ENCODE data around the gene AUTS2.
"Not testable (repeated sequence)": the region's sequence is repeated elsewhere in the genome, so short reads cannot be mapped to it uniquely, and the experiment has no call there.

AUTS2 gene

DNA sequence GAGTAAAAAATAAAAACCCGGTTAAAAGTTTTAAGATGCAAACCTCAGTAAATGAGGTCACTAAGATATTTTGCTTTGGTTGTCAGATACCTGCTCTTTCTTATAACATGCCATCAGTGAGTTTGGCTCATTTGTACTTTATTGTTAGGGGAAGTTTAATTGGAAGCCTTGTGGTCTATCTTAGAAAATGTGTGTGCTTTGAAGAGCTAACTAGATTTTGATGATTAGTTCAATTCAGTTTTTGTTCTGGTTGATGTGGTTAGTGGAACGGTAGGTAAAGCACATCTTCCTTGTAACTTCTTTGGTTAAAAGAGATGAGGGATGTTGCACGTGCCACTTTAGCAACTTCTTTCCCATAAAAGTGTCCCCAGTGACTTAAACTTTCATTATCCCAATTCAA is 1180.3 kb downstream of the AUTS2 start:
- no peak for DNase-seq

DNA sequence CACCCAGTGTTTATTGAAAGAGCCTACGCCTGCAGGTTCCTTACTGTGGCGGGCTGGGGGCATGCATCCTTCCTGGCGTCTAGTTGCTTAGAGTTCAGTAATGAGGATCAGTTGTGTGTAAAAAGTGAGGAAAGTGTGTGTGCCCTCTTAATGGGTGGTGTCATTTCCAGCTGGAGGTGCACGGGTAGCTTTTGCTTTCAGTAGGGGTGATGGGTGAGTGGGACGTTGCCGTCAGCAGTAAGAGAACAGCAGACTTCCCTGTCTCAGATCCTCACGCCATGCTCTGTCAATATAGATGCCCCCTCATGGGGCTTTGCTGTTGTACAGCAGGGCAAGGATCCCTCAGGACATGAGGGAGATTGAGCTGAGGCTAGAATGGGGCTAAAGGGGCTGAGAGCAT is 1181.0 kb downstream of the AUTS2 start:
- no peak for DNase-seq

DNA sequence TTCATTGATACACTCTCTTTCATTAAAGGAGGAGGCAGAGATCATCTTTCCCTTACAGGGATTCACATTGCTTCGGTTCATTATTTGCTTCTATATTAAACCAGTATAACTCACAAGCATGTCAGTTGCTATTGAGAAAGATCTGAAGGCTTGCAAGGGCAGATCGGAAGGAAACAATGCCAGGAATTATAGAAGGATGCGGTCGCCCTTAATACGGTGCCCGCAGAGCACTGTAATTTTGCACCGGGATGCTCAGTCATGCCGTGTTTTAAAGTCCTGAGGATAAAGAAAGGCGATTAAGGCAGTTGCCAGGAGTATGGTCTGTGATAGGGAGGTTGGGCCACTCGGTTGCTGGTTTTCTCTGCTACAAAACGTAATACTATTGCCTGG is 1183.6 kb downstream of the AUTS2 start:
- DNase-seq = no peak

DNA sequence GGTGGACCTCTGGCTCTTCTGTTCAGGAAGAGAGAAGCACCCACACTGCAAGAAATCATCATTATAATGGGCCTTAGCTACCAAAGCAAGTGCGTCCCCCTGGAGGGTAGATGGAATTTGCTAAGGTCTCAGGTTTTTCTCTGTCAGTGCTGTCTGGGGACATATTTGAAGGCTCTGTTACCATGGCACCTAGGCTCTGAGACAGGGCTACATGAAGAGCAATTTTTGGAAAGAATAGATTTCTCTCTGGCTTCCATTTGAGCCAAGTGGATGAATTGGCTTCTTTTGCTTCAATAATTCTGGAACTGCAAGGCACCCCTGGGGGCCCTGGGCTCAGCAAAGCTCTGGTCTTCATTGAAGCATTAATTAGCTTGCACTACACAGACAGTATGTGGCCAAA is 1184.5 kb downstream of the AUTS2 start:
- no peak for DNase-seq

DNA sequence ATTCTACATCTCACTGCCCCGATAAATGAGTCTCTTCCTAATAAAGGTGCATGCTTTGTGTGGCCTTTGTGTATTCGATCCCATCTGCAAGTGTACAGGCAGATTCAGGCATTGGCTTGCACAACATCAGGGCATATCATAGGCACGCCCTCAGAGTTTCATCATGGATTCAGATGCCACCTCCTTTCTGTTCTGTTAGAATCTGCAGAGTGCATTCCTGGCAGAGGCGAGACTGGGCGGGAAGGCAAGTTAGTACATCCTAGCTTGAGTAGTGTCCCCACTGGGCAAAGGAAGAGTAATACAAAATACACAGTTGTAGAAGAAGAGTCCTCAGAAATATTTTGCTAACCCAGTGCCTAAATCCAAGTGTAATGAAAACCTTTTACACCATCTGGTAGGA is 1187.2 kb downstream of the AUTS2 start:
- no peak for DNase-seq

DNA sequence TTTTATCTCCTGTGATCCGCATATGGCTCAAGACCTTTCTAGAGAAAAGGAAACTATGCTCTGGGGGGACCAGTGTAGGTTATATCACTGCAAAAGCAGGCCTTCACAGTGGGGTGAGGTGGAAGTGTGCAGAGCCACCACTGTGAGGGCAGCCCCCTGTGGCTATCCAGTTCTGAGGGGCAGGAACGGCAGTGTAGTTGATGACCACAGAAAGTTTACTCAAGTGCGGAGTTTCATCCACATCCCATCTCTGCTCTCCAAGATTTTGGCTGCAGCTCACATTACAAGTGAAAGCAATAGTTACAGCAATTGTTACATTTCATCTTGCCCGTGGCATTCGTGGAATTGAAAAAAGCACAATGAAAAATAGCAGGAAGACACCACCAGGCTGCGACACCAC is 1187.8 kb downstream of the AUTS2 start:
- no peak for DNase-seq

DNA sequence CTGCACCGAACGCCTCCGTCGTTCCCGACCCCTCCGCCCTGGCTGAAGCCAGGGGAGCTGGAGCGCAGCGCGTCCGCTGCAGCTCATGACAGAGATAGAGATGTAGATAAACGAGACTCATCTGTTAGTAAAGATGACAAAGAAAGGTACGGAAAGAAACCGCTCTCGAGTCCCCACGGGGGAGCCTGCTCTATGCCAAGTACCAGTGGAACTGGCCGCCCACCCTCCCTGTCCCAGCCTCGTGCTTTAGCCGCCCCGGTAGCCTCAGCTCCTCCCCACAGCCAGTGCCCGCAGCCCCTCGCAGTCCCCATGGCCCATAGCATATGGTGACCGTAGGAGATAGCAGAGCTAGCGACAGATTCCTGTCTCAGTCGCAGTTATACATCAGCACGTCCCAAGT is 1189.0 kb downstream of the AUTS2 start:
- DNase-seq = no peak

DNA sequence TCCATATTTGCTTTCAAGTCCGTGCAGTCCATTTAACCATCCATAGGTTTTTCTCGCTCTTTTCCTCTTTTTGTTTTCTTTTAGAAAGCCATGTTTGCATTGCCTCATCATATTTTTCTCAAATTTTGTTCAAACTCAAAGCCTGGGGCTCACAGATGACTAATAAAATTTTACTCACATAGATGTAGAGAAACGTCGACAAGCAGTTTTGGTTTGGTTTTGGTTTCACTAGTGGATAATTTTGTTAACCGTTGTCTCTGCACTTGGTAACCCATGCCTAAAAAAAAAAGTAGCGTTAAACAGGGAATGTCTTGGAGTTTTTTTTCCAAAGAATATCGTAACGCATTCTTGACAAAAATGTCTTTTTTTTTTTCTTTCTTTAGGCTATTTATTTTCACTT is 1189.5 kb downstream of the AUTS2 start:
- no peak for DNase-seq

DNA sequence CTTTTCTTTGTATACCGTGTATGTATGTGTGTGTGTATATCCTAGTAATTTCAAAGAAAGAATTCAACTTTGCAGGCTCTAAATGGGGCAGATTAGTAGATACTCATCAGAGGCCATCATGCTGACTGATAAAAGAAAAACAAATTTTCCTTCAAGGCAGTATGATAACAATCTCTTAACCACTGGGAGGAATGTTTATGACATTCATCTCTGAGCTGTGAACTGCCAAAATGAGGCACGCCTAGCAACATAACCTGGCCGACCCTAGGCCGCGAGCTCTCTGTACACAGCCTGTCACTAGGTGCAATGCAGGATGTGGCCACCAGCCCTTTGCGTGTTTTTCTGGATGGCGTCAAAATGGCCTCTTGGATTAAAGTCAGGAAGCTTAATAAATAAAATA is 1190.0 kb downstream of the AUTS2 start:
- no peak for DNase-seq

DNA sequence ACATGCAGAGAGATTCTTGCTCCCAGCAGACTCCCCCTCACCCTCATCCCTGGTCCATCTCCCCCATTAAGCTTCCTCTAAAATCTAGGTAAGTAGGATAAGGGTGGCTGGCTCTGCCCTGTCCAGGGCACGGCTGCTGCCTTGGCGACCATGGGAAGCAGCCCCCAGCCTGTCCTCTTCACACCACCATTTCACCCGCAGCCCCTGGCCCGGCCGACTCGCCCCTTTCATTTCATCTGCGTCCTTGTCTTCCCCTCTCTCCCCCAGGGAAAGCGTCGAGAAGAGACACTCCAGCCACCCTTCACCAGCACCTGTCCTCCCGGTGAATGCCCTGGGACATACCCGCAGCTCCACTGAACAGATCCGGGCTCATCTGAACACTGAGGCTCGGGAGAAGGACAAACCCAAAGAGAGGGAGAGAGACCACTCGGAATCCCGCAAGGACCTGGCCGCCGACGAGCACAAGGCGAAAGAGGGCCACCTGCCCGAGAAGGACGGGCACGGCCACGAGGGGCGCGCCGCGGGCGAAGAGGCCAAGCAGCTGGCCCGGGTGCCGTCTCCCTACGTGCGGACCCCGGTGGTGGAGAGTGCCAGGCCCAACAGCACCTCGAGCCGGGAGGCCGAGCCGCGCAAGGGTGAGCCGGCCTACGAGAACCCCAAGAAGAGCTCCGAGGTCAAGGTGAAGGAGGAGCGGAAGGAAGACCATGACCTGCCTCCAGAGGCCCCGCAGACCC is 1191.4 kb downstream of the AUTS2 start:
- no peak for DNase-seq

DNA sequence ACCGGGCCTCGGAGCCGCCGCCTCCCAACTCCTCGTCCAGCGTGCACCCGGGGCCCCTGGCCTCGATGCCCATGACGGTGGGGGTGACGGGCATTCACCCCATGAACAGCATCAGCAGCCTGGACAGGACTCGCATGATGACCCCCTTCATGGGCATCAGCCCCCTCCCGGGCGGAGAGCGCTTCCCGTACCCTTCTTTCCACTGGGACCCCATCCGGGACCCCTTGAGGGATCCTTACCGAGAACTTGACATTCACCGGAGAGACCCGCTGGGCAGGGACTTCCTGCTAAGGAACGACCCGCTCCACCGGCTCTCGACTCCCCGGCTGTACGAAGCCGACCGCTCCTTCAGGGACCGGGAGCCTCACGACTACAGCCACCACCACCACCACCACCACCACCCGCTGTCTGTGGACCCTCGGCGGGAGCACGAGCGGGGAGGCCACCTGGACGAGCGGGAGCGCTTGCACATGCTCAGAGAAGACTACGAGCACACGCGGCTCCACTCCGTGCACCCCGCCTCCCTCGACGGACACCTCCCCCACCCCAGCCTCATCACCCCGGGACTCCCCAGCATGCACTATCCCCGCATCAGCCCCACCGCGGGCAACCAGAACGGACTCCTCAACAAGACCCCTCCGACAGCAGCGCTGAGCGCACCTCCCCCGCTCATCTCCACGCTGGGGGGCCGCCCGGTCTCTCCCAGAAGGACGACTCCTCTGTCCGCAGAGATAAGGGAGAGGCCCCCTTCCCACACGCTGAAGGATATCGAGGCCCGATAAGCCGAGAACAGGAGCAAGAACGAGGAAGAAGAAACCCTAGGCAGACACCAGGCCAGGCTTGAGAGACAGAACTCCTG is 1192.2 kb downstream of the AUTS2 start:
- no peak for DNase-seq

DNA sequence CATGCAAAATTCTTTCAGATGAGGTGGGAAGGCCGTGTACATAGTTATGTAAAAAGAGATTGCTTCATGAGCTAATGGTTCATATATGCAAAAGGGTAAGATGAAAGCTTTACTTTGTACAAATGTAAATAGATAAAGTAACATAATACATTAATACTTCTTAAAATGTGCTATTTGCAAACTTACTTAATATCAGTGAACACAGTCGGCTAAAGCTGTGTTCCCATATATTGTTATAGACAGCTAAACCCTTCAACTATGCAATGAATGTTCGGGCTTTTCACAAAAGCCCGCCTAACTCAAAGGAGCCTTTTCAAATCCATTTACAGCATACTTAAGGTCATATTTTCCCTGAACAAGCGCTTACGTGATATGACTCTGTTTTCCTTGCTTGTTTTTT is 1193.1 kb downstream of the AUTS2 start:
- no peak for DNase-seq

DNA sequence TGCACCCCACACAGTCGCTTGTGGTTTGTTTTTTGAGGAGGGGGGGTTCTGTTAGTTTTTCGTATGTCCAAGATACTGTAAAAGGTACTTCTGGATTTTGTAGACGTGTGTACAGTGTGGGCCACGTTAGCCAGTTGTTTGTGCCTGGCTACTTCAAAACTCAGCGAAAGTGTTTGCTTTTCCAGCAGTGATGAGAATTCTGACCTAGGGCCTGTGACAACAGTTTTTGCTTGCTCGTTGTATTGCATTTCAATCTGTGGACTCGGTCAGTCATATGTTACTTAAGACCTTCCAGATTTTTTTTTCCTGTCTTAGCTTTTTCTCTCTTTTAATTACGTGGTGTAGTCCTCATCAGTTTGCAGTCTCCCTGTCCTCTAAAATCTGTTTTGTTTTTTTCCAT is 1194.8 kb downstream of the AUTS2 start:
- no peak for DNase-seq

DNA sequence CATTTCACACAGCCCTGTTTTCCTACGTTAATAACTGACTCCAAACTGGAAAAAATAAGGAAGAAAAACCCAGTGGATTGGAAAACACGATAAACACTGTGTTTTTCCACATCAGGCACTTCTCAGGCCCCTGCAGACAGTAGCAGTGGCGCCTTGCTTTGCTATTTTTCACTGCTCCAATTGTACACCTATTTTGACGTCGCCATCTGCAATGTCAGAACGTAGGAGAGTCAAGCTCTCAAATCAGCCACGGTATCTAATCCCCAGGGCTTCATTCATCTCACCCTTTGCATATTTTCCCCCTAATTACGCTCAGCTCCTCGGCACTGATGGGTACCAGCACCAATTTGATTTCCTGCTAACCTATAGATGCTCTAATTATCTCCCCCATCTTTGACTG is 1195.5 kb downstream of the AUTS2 start:
- DNase-seq = no peak

DNA sequence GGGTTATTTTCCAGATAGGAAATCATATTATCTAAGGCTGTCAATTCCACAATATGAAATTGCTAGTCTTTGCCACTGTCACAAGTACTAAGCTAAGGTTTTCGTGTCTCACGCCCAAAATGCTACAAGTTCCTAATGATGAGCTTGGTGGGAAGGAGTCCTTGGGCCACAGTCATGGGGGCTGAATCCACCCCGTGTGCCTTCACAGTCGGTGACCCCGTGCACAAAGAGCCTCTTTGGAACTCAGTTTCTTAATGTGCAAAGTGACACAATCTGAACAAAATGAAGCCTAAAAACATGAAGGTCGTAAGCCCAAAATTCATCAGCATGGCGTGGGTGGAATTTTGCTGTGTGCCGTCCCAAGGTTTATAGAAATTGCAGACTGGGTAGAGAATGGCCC is 1196.7 kb downstream of the AUTS2 start:
- no peak for DNase-seq

DNA sequence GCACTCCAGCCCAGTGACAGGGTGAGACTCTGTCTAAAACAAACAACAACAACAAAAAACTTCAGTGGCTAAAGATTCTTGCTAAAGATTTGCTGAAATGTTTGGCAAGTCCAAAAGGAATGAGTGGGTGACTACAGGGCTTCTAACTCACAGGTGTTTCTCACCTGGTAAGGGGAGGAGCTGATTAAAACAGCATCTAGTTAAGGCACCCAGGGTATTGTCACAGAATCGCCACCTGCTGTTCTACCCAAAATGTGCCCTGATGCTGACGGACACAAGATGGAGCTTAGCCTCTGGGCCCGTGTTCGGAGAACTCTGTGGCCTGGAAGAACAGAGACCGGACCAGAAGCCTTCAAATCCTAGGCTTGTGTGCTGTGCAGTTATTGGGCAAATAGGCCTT is 1197.7 kb downstream of the AUTS2 start:
- DNase-seq = no peak

DNA sequence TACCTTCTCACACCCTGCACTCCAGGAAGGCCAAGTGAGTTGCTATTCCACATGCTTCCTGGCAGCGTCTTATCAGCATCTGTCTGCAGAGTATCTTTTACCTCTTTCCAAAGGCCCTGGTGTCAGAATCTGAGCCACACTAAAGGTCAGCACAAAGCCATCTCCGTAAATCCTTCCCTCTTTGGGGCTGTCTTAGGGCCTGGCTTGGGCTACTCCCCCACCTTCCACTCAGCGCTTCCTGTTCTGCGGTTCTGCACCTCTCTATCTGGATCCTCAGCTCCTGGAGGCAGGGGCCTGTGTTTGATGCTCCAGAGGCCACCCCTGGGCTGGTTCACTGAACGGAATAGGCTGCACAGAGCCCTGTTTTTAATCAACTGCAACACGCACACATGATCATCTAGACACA is 1198.8 kb downstream of the AUTS2 start:
- no peak for DNase-seq

DNA sequence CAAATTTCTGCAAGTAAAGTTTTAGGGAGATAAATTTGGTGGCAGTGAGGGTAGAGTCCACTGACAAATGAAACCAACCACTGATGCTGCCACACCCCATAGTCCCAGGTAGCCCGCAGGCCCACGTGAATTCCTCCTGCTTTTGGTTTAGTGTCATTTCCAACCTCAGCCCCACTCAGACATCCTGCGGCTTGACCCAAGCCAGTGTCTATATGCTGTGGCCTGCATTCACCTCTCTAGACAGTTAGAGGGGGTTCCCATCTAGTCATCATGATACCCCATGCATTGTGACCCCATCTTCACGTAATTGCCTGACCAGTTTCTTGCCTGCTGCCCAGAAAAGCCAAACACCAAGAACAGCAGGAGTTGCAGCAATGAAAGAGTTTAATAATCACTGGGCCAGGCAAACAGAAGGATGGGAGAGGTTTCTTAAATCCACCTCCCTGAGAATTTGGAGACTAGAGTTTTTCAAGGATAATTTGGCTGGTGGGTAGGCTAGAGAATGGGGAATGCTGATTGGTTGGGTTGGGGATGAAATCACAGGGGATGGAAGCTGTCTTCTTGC is 1201.6 kb downstream of the AUTS2 start:
- DNase-seq = no peak

DNA sequence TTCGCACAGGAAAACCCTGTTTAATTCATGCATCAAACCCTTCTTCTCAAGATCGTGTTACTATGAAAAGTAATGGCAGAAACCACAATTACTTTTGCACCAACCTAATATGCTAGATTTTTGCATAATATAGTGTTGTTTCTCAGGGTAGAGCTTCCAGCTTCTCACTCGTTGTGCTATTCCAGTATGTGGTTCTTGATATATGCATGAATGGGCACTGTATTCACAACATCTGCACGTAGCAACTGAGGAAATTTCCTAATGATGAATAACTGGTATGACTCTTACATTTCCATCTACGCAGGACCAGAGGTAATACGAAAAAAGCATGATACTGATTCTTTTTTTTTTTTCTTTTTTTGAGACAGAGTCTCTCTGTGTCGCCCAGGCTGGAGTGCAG is 1207.1 kb downstream of the AUTS2 start:
- peak in 1 of 2 experiments; percentile 25 for DNase-seq

DNA sequence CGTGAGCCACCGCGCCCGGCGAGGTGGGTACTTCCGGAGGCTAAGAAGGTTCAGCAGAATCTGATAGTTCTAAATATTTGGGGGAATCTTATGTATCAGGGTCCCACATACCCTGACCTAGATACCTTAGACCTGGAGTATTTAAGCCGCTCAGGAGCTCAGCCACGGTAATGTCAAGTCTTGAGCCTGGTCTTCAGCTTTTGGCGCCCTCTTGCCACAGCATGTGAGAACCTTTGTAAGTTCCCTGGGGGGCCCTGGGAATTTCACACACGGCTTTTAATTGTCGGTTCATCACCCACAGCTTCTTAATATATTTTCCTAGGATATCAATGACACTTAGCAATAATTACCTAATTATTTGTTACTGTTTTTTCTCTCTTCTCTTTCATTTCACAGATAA is 1209.4 kb downstream of the AUTS2 start:
- peak in 1 of 2 experiments; percentile 34 for DNase-seq

DNA sequence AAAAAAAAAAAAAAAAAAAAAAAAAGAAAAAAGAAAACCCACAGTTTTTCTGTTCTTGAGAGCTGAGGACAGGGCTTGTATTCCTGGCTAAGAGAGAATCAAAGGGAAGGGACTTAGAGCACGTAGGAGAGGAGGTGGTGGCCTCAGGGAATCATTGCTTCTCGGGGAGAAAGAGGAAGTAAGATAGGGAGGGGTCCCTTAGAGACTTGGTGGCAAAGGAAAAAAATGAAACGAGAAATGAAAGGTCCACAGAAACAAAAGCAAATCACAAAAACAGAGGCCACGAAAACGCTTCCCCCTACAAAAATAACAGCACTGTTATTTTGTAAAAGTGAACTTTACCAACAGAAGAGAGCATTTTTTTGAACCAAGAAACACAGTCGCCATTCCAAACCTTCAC is 1210.6 kb downstream of the AUTS2 start:
- no peak for DNase-seq

DNA sequence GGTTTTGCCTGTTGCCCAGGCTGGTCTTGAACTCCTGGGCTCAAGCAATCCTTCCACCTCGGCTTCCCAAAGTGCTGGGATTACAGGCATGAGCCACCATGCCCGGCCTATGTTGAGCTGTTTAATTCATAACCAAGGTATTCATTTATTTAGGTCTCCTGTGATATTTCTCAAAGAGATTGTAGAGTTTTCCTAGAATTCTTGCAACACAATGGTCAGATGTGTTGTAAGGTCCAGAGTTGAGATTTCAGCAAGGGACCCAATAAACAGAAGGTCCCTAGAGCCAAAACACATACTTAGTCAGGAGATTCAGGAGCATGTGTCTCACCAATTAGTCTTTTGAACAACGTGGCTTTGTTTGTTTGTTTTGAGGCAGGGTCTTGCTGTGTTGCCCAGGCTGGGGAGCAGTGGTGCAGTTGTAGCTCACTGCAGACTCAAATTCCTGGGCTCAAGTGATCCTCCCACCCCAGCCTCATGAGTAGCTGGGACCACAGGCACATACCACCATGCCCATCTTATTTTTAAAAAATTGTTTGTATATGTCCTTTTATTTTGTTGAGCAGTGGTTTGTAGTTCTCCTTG is 1212.4 kb downstream of the AUTS2 start:
- DNase-seq = no peak

DNA sequence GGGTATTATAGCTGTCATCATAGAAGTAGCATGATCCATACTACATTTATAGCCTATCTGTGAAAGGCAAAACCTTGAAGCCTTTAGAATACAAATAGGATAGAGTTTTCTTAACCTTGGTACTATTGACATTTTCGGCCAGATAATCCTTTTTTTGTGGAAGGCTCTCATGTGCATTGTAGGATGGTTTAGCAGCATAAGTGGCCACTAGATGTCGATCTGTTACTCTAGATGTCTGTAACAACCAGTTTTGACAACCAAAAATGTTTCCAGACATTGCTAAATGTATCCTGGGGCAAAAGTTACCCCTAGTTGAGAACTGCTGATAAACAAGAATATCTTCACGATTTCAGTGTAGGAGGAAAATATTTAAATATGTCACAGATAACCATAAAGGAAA is 1214.2 kb downstream of the AUTS2 start:
- DNase-seq = no peak

DNA sequence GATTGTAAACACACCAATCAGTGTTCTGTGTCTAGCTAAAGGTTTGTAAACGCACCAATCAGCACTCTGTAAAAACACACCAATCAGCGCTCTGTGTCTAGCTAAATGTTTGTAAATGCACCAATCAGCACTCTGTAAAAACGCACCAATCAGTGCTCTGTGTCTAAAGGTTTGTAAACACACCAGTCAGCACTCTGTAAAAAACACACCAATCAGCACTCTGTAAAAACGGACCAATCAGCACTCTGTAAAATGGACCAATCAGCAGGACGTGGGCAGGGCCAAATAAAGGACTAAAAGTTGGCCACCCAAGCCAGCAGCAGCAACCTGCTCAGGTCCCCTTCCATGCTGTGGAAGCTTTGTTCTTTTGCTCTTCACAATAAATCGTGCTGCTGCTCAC is 1224.2 kb downstream of the AUTS2 start:
- not testable (repeated sequence) for DNase-seq

All from NCI-H526 (cell line).